Measurements from ENCODE around the gene ZNF134.

DNA sequence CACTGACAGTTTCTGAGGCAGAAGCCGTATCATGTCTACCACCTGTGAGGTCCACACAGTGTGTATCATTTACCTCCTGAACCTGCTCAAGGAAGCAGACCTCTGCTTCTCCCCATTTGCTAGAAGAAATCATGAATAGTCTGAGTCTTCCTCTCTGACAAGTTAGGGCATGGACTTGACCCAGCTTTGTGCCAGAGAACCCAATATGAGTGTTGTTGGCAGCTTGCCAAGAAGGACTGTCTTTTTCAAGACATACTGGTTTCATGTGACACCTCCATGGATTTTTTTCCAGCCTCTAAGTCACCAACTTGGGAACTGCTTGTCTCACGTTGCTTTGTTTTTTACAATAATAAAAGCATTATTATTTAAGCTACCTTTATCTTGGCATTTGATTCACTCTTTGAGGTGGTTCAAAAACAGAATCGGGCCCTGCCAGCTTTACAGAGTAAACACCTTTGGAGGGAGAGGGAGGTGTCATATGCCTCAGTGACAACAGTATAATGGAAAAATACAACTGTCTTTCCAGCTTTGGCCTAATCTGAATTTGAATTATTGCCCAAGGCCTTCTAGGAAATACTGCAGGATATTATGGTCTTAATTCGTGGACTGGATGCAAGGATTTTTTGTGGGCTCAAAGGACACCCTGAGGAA is 28.5 kb downstream of the ZNF134 start:
- TF ChIP-seq POLR2A (IDR thresholded peaks at IDR 0.05), result no peak
- TF ChIP-seq, protein P1, sequence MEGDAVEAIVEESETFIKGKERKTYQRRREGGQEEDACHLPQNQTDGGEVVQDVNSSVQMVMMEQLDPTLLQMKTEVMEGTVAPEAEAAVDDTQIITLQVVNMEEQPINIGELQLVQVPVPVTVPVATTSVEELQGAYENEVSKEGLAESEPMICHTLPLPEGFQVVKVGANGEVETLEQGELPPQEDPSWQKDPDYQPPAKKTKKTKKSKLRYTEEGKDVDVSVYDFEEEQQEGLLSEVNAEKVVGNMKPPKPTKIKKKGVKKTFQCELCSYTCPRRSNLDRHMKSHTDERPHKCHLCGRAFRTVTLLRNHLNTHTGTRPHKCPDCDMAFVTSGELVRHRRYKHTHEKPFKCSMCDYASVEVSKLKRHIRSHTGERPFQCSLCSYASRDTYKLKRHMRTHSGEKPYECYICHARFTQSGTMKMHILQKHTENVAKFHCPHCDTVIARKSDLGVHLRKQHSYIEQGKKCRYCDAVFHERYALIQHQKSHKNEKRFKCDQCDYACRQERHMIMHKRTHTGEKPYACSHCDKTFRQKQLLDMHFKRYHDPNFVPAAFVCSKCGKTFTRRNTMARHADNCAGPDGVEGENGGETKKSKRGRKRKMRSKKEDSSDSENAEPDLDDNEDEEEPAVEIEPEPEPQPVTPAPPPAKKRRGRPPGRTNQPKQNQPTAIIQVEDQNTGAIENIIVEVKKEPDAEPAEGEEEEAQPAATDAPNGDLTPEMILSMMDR (IDR thresholded peaks at IDR 0.05), result no peak

Measured in thyroid gland (tissue), 4 donors.